PC-9 (cell line): ENCODE measurements around the gene DRG1. TPM values are rescaled to one million over a fixed set of nuclear protein-coding genes. Genes with fewer than 3 reads are reported as not detected.

Experiments
- BruUV-seq: library from RNA; stranded (reverse); fragments of 400-500 nt; replicated peaks from 2 replicates; lab custom pipeline; 2021; lab: Mats Ljungman, UMichigan
- CTCF ChIA-PET: fragments of 300-600 bp; sonication (Branson Sonifier 250); formaldehyde crosslinking; loops from one replicate; lab custom pipeline; 2022; ENCODE audit warnings: antibody characterized with exemption; lab: Charles Lee
- POLR2A ChIA-PET: fragments of 300-600 bp; sonication (Branson Sonifier 250); formaldehyde crosslinking; loops from one replicate; lab custom pipeline; 2022; ENCODE audit warnings: antibody characterized with exemption; ENCODE audit not compliant: unreplicated experiment; lab: Charles Lee
- DNase-seq, 2 experiments: peaks; one replicate each; pipeline versions ENCODE4 v3.0.0 to v3.0.0-alpha.2; 2015 to 2022; ENCODE audit warnings: mixed read lengths in 1 of 2
- H2AFZ ChIP-seq: fragments of 200-600 bp; sonication (generic); 2 replicates; pipeline ENCODE4 v1.8.1; 2017; ENCODE audit warnings: antibody characterized with exemption
- H3F3A ChIP-seq: fragments of 200-600 bp; sonication (generic); 2 replicates; pipeline ENCODE4 v1.8.1; 2017; ENCODE audit warnings: antibody characterized with exemption, mild to moderate bottlenecking, low read depth; ENCODE audit not compliant: insufficient read depth
- H3K27ac ChIP-seq: fragments of 200-600 bp; sonication (generic); 2 replicates; pipeline ENCODE4 v1.6.1; 2016; ENCODE audit warnings: mixed run types
- H3K27me3 ChIP-seq: fragments of 200-600 bp; sonication (generic); 2 replicates; pipeline ENCODE4 v1.6.1; 2016; ENCODE audit warnings: low read depth, mixed run types; ENCODE audit not compliant: insufficient read depth
- H3K36me3 ChIP-seq: fragments of 200-600 bp; sonication (generic); 2 replicates; pipeline ENCODE4 v1.6.1; 2016; ENCODE audit warnings: low read depth, mixed run types
- H3K4me1 ChIP-seq: fragments of 200-600 bp; sonication (generic); replicated peaks from 2 replicates; pipeline ENCODE4 v1.6.1; 2016; ENCODE audit warnings: mixed run types; ENCODE audit not compliant: insufficient read depth
- H3K4me2 ChIP-seq: fragments of 200-600 bp; sonication (generic); 2 replicates; pipeline ENCODE4 v1.6.1; 2017; ENCODE audit warnings: mixed run types
- H3K4me3 ChIP-seq: fragments of 200-600 bp; sonication (generic); 2 replicates; pipeline ENCODE4 v1.6.1; 2016; ENCODE audit warnings: mixed run types
- H3K79me2 ChIP-seq: fragments of 200-600 bp; sonication (generic); 2 replicates; pipeline ENCODE4 v1.6.1; 2017; ENCODE audit warnings: low read depth, mixed run types
- H3K9me2 ChIP-seq: fragments of 200-600 bp; sonication (generic); 2 replicates; pipeline ENCODE4 v1.8.1; 2017; ENCODE audit warnings: mild to moderate bottlenecking; ENCODE audit not compliant: insufficient read depth
- H3K9me3 ChIP-seq: fragments of 200-600 bp; sonication (generic); 2 replicates; pipeline ENCODE4 v1.8.1; 2016; ENCODE audit warnings: low read depth; ENCODE audit not compliant: insufficient read depth
- H4K20me1 ChIP-seq: fragments of 200-600 bp; sonication (generic); 2 replicates; pipeline ENCODE4 v1.8.1; 2017; ENCODE audit not compliant: insufficient read depth
- CTCF ChIP-seq: fragments of 200-600 bp; sonication (generic); conservative IDR thresholded peaks from 2 replicates; pipeline ENCODE4 v1.6.1; 2017; ENCODE audit warnings: mixed run types, antibody characterized with exemption, mild to moderate bottlenecking, moderate library complexity
- EZH2 ChIP-seq: fragments of 200-600 bp; sonication (generic); IDR thresholded peaks from 2 replicates; pipeline ENCODE4 v1.8.0; 2017; ENCODE audit warnings: antibody characterized with exemption, low read depth
- intact Hi-C: fragments of 100-400 bp; cut with micrococcal nuclease; formaldehyde crosslinking; loops from one replicate; pipeline ENCODE4 v1.10.0; 2022; ENCODE audit not compliant: unreplicated experiment
- total RNA-seq: library from RNA; stranded (reverse); gene quantifications from 2 replicates; pipeline ENCODE4 v1.2.3, GENCODE V29; 2021

DRG1 gene
- total RNA-seq, 1 experiment from 2014 or later: 73.8 TPM

GRCh38 chr22:31439808-31440207 is 40.4 kb downstream of the DRG1 start:
- Histone ChIP-seq H3K4me3 (no peak overlapping the region), H4K20me1 (no peaks in the 10 kb centered on the region; the same call in 1 of the 2 replicates), H3K9me3 (no peaks in the 10 kb centered on the region), H3K4me1 (no peaks in the 10 kb centered on the region), H3K79me2 (no peaks in the 10 kb centered on the region), H3K27ac (no peak overlapping the region), H3K27me3 (no peaks in the 10 kb centered on the region), H2AFZ (no peak overlapping the region), H3F3A (peaks cover 6% of the 10 kb centered on the region; the same call in 1 of the 2 replicates), H3K36me3 (peaks cover 25% of the 10 kb centered on the region; the same call in 1 of the 2 replicates), H3K4me2 (no peak overlapping the region), H3K9me2 (no peaks in the 10 kb centered on the region)
- ChIA-PET CTCF (no interaction called here), POLR2A (no interaction called here)
- BruUV-seq: no TSS peak
- intact Hi-C loops: no loop called here
- TF ChIP-seq EZH2 (no peak), CTCF (no peak)
- no peak for DNase-seq

GRCh38 chr22:31440681-31441080 is 41.3 kb downstream of the DRG1 start:
- H3K4me2 ChIP-seq: no peak overlapping the region
- TF ChIP-seq EZH2 (no peak), CTCF (no peak)
- H3K27me3 ChIP-seq: no peaks in the 10 kb centered on the region
- no peaks in the 10 kb centered on the region for H4K20me1 ChIP-seq
- no peak overlapping the region for H3K27ac ChIP-seq
- no peaks in the 10 kb centered on the region for H3K9me3 ChIP-seq
- H2AFZ ChIP-seq: no peak overlapping the region
- ChIA-PET CTCF (interaction anchor here (0.7 kb wide), 1 partner anchor 1118 kb away, joined by 11 read pairs; no protein-coding TSS in a partner anchor), POLR2A (no interaction called here)
- no peaks in the 10 kb centered on the region for H3K4me1 ChIP-seq
- intact Hi-C loops: no loop called here
- H3K36me3 ChIP-seq: peaks cover 25% of the 10 kb centered on the region; the same call in 1 of the 2 replicates
- no peak overlapping the region for H3K4me3 ChIP-seq
- DNase-seq: no peak
- H3K79me2 ChIP-seq: no peaks in the 10 kb centered on the region
- H3F3A ChIP-seq: peaks cover 6% of the 10 kb centered on the region; the same call in 1 of the 2 replicates
- no TSS peak for BruUV-seq
- H3K9me2 ChIP-seq: no peaks in the 10 kb centered on the region

GRCh38 chr22:31441652-31442051 is 42.2 kb downstream of the DRG1 start:
- Histone ChIP-seq H2AFZ (no peak overlapping the region), H3K4me3 (no peak overlapping the region), H3K4me1 (no peaks in the 10 kb centered on the region), H3K27me3 (no peaks in the 10 kb centered on the region), H3K36me3 (peaks cover 15% of the 10 kb centered on the region; the same call in 1 of the 2 replicates), H3K9me3 (no peaks in the 10 kb centered on the region), H3K9me2 (no peaks in the 10 kb centered on the region), H4K20me1 (no peaks in the 10 kb centered on the region), H3K79me2 (no peaks in the 10 kb centered on the region), H3K4me2 (no peak overlapping the region), H3K27ac (no peak overlapping the region), H3F3A (peaks cover 11% of the 10 kb centered on the region)
- BruUV-seq: no TSS peak
- TF ChIP-seq CTCF (no peak), EZH2 (no peak)
- intact Hi-C loops: no loop called here
- POLR2A ChIA-PET: no interaction called here
- CTCF ChIA-PET: interaction anchor here (0.7 kb wide), 1 partner anchor 1119 kb away, joined by 11 read pairs; no protein-coding TSS in a partner anchor
- no peak for DNase-seq
